GM12873 (cell line): ENCODE measurements around the gene ADAMTSL1.

Experiments
- CTCF ChIP-seq: IDR thresholded peaks from 2 replicates; pipeline ENCODE4 v1.5.1; 2012; ENCODE audit warnings: low read depth, mild to moderate bottlenecking, moderate library complexity, low read length, control low read depth; ENCODE audit not compliant: insufficient read depth; ENCODE audit errors: missing control alignments

Gene ADAMTSL1

GRCh38 chr9:18700714-18701113 is 226.8 kb downstream of the ADAMTSL1 start:
- no peak for TF ChIP-seq CTCF

- no peak for TF ChIP-seq CTCF
Measured at GRCh38 chr9:18703151-18703900, 229.4 kb downstream of the ADAMTSL1 start.

GRCh38 chr9:18703901-18704379 is 230.0 kb downstream of the ADAMTSL1 start:
- no peak for TF ChIP-seq CTCF

- no peak for TF ChIP-seq CTCF
Measured at GRCh38 chr9:18705796-18706392, 231.9 kb downstream of the ADAMTSL1 start.

GRCh38 chr9:18706648-18707047 is 232.7 kb downstream of the ADAMTSL1 start:
- no peak for TF ChIP-seq CTCF

- TF ChIP-seq CTCF: no peak
Measured at GRCh38 chr9:18707061-18707461, 233.1 kb downstream of the ADAMTSL1 start.

GRCh38 chr9:18707489-18708205 is 233.7 kb downstream of the ADAMTSL1 start:
- no peak for TF ChIP-seq CTCF
